Measurements from ENCODE around the gene PRDM9.
"Not testable (repeated sequence)": the region's sequence is repeated elsewhere in the genome, so short reads cannot be mapped to it uniquely, and the experiment has no call there.

PRDM9 gene

DNA sequence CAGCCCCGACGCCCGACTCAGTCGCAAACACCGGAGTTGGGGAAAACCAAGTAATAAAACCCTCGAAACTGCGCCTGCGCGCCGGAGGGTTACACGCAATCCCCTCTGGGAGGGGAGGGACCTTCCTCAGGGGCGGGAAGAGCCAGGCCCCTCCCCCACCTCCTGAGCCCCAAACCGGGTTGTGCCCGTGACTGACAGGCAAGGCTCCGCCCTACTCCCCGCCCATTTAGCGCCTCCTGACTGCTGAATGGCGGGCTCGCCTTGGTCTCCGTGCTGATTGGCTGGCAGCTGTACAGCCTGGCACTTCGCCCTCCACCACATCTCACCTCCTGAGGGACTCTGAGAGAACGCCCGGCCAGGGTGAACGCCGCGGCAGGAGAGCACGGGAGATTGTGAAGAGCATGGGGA, at the start of gene PRDM9:
PRDM9 (plus strand) TSS at position 332 of the 408 bp plus-strand sequence. CDS start 1,425 bp downstream, outside the sequence.
- H3K27ac ChIP-seq, result no peak within 1 kb of the TSS
- peak within 1 kb of the TSS in 3 of 7 experiments; percentile 10 to 22 (median 18) for H3K4me3 ChIP-seq

DNA sequence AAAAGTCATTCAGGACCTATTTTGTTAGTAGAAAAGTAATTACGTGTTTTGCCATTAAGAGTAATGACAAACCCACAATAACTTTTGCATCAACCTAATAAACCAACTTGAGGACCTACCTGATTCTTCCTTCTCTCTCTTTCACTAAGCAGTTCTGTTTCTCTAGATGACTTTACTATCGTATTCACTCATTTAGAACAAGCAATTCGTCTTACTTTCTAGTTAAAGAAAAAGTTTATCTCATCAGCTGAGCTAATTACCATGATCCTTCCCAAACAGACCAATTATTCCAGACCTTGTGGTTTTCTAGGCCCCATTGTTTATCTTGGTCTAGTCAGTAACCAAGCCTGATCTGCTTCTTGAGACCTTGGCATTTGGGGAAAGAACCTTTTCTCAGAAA, 49.6 kb upstream of the PRDM9 start:
- H3K27ac ChIP-seq, result no peak overlapping the region
- no peak overlapping the region for H3K4me3 ChIP-seq

GRCh38 chr5:23459214-23459613, 48.2 kb upstream of the PRDM9 start:
- no peak overlapping the region for H3K27ac ChIP-seq
- no peak overlapping the region for H3K4me3 ChIP-seq

DNA sequence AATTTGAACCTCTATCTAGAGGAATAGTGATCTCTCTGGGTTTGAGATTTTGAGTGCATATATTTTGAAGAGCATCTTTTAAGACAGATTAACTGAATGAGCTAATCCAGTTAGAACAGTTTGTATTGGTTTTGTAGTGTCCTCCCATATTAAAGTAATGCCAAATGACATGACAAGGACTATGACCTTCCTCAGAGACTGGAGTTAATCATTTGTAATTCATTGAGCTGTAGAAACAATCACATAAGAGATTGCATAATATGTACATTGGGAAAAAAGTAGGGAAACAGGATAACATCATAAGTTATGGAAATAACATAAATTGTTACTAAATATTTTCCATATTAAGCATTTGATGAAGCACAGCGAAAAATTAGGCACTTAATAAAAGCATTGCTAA, 45.8 kb upstream of the PRDM9 start:
- Histone ChIP-seq H3K27ac (no peak overlapping the region), H3K4me3 (no peak overlapping the region)

- Histone ChIP-seq H3K27ac (no peak overlapping the region), H3K4me3 (no peak overlapping the region)
These were observed 41.0 kb upstream of the PRDM9 start for GRCh38 chr5:23466401-23466912.

DNA sequence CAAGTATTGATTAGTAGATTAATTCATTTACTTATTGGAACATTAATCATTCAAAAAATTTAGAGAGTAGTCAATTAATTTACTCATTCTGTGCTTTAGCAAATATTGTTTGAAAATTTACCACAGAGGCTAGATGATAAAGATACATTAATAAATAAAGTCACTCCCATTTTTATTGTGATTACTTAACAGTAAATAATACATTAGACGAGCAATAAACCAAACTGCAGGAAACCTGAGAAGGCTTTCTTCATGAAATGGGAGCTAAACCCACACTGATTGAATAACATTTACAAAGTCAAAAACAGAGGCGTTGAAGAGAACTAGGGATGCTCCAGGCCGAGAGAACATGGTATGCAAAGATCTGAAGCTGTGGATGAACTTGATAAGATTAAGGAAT, 38.8 kb upstream of the PRDM9 start:
- H3K4me3 ChIP-seq, result no peak overlapping the region
- H3K27ac ChIP-seq, result no peak overlapping the region

DNA sequence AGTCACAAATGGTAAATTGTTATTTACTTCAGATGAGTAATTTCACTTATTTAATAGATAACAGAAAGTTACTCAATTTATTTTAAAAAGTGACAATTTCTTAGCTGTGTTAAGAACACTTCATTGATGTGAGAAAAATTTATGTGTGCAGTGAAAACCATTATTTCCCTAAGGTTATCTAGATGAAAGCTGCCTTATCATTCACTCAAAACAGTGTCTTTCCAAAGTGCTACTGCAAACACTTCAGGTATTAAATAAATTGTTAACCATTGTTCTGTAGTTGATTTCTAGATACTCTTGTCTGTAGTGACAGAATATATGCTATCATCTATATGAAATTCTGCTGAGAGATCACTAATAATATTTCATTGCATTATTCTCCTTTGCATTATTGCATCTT, 33.5 kb upstream of the PRDM9 start:
- Histone ChIP-seq H3K27ac (no peak overlapping the region), H3K4me3 (no peak overlapping the region)

DNA sequence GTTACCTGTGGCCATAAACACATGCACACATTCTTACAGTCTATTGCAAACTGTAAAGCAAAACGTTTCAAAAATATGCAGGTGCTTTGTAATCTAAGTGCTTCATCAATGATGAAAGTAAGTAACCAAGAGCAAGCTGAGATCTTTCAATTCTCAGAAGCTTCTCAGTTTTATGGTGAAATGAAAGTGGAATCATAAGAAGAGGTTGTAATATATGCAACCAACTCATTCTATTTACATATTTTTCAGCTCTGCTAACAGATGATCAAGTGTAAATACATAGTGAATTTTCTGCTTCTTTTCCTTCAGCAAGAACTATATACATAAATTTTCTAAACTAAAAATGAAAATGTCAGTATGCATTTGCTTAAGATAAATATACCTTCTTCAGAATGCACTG, 33.1 kb upstream of the PRDM9 start:
- H3K4me3 ChIP-seq, result no peak overlapping the region
- no peak overlapping the region for H3K27ac ChIP-seq

DNA sequence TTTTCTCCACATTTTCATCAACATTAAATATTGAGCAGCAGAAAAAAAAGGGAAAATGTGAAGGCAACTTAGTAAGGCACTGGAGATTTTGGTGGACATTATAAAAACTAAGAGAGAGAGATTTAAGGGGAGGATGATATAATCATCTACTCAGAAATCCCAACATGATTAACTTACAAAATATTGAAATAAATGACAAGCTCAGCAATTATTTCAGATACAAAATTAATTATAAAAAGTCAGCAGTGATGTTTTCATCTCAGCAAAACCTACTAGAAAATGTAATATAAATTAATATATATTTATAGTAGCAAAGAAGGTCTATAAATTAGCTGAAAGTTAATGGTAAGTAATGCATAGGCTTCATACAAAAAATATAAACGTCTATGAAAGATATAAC, 30.8 kb upstream of the PRDM9 start:
- H3K27ac ChIP-seq, result no peak overlapping the region

DNA sequence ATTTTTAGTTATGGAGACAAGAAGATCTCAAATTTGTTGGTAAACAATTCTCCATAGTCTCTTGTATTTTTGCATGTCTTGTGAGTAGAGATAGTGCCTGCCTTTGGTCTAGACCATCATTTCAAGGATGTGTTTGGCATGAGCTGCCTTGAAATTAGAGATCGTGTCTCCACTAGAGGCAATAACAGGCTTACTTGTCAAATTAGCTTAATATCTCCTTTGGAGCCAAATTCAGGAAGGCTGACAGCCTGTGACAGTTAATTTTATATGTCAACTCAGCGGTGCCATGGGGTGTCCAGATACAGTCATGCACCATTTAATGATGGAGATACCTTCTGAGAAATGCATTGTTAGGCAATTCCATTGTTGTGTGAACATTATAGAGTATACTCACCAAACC, 24.8 kb upstream of the PRDM9 start:
- Histone ChIP-seq H3K4me3 (no peak overlapping the region), H3K27ac (no peak overlapping the region)

More for the DNA sequence above, 30.8 kb upstream of the PRDM9 start:
- no peak overlapping the region for H3K4me3 ChIP-seq

DNA sequence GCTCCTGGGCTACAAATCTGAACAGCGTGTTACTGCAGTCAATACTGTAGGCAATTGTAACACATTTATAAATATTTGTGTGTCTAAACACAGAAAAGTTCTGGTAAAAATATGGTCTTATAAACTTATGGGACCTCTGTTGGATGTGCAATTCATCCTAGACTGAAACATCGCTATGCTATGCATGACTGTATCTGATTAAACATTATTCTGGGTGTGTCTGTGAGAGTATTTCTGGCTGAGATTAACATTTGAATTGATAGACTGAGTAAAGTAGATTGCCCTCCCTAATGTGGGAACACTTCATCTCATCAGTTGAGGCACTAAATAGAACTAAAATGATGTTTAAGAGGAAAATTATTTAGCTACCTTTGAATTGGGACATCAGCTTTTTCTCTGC, 24.3 kb upstream of the PRDM9 start:
- no peak overlapping the region for H3K27ac ChIP-seq

DNA sequence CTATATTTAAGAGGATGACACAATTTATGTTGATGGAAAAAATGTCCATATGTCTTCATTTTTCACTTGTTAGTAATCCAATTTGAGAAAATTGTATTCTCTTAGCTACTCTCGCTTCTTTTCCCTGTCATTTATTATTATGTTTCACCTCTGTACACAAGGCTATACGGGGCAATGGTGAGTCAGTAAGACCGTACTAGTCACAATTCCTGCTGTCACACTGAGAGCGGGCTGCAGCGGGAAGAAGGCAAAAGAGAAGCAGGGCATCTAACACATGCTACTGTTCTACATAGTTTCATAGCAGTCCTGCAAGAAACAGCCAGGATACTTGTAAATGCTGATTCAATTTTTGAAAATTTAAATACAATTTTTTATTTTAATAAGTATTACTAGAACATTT, 23.3 kb upstream of the PRDM9 start:
- Histone ChIP-seq H3K27ac (no peak overlapping the region), H3K4me3 (no peak overlapping the region)

More for the DNA sequence above, 24.3 kb upstream of the PRDM9 start:
- no peak overlapping the region for H3K4me3 ChIP-seq

- not testable (repeated sequence) for H3K27ac ChIP-seq, H3K4me3 ChIP-seq
These were observed 21.2 kb upstream of the PRDM9 start for GRCh38 chr5:23486227-23486626.

- H3K4me3 ChIP-seq, result no peak overlapping the region
- H3K27ac ChIP-seq, result no peak overlapping the region
These were observed 16.4 kb upstream of the PRDM9 start for GRCh38 chr5:23490993-23491392.

GRCh38 chr5:23494558-23494957, 12.9 kb upstream of the PRDM9 start:
- Histone ChIP-seq H3K4me3 (no peak overlapping the region), H3K27ac (no peak overlapping the region)

DNA sequence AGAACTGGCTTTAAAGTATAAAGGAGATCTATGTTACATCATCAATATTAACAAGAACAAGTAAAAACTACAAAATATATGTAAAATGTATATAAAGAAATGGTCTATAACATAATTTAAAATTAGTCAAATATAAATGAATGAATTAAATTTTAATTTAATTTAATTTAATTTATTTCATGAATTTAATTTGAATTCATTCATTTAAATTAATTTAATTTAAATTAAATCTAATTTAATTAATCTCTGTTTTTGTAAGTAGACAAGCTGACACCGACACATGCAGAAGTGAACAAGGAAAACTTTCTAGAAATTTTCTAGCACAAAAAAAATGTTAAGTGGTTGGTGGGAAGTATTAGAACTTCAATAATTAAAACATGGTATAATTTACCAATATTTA, 10.8 kb upstream of the PRDM9 start:
- no peak overlapping the region for H3K27ac ChIP-seq
- no peak overlapping the region for H3K4me3 ChIP-seq

DNA sequence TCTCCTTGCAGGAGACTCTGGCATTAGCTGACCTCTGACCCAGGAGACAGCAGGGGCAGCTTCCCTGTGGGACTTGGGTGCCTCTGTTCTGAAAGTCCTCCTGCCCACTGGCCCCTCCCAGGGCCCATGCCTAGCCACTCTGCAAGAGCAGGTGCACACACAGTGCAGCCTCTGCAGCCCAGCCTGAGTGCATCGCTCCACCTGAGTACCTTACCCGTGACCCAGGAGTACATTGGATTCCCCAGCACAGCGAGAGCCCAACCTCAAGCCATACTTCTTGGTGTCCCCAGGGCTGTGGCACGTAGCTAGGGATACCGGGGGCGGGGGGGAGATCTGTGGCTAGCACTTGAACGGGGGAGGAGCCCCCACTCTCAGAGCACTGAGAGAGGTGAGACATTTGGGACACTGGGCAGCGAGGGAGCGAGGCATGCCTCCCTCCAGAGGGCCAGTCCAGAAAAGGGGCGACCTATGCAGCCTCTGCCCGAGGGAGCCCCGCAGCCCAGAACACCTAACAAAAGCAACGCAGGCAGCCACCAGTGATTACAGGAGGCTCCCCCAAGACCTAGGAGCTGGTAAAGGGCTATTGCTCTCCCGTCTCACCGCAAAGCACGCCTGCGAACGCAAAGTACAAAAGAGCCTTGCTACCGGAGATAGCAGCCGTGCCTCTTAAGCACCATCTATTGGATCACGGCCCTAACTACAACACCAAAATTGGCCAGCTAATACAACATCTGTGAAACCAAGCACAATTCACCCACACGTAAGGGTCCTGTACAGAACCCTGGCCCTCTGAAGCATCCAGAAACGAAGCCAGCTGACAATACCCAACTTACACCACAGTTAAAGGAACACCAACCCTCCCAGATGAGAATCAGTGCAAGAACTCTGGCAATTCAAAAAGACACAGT, 826 bp upstream of the PRDM9 start:
- Histone ChIP-seq H3K4me3 (peak overlapping the region in 3 of 7 experiments; percentile 10 to 22 (median 18)), H3K27ac (no peak overlapping the region)

DNA sequence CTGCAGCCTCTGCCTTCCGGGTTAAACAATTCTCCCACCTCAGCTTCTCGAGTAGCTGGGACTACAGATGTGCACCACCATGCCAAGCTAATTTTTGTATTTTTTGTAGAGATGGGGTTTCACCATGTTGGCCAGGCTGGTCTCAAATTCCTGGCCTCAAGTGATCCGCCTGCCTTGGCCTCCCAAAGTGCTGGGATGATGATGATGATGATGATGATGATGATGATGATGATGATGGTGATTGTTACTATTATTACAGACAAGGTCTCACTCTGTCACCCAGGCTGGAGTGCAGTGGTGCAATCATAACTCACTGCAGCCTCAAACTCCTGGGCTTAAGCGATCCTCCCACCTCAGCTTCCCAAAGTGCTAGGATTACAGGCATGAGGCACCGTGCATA, 3.0 kb downstream of the PRDM9 start:
- H3K27ac ChIP-seq, H3K4me3 ChIP-seq: not testable (repeated sequence)

DNA sequence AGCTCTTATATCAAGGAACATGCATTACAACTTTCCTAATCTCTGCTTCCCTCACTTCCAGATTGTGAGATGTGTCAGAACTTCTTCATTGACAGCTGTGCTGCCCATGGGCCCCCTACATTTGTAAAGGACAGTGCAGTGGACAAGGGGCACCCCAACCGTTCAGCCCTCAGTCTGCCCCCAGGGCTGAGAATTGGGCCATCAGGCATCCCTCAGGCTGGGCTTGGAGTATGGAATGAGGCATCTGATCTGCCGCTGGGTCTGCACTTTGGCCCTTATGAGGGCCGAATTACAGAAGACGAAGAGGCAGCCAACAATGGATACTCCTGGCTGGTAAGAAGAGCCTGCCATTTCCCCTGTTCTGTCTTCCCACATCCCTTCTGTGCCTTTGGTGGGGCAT, 15.1 kb downstream of the PRDM9 start:
- Histone ChIP-seq H3K4me3 (no peak overlapping the region), H3K27ac (no peak overlapping the region)

DNA sequence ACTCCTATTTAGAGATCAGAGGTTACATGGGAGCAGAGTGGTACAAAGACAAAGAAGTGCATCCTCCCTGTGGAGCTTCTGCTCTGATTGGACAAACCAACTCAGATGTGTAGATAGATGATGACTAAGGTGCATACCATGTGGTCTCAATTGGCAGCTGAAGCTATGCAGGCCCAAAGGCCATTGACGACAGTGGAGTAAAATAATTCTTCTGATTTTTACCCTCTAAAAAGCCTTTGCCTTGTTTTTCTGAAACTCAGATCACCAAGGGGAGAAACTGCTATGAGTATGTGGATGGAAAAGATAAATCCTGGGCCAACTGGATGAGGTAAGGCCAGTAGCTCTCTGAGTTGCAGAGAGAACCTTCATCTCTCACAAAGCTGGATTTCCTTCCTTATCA, 15.6 kb downstream of the PRDM9 start:
- H3K27ac ChIP-seq, result no peak overlapping the region

DNA sequence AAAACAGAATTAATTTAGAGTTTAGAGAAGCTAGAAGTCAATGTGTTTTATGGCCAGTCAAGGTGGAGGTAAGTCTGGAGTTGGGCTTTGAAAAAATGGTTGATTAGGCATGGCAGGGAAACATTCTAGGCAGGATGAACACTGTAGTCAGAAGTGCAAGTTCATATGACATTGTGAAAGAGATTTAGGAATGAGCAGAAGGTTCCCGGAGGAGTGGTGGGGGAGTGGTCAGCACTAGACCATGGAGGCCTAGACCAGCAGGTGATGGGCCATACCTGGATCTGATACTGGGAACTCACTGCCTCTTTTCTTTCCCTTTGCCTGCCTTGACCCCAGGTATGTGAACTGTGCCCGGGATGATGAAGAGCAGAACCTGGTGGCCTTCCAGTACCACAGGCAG, 16.6 kb downstream of the PRDM9 start:
- H3K4me3 ChIP-seq, result no peak overlapping the region
- H3K27ac ChIP-seq, result no peak overlapping the region

More for the DNA sequence above, 15.6 kb downstream of the PRDM9 start:
- no peak overlapping the region for H3K4me3 ChIP-seq

All from skin epidermis (tissue), 12 donors.